ENCODE results near the gene CERK. TPM values are rescaled to one million over a fixed set of nuclear protein-coding genes. Genes with fewer than 3 reads are reported as not detected.

The CERK gene
- total RNA-seq, 1 donor from 2014 or later = 67.5 TPM

DNA sequence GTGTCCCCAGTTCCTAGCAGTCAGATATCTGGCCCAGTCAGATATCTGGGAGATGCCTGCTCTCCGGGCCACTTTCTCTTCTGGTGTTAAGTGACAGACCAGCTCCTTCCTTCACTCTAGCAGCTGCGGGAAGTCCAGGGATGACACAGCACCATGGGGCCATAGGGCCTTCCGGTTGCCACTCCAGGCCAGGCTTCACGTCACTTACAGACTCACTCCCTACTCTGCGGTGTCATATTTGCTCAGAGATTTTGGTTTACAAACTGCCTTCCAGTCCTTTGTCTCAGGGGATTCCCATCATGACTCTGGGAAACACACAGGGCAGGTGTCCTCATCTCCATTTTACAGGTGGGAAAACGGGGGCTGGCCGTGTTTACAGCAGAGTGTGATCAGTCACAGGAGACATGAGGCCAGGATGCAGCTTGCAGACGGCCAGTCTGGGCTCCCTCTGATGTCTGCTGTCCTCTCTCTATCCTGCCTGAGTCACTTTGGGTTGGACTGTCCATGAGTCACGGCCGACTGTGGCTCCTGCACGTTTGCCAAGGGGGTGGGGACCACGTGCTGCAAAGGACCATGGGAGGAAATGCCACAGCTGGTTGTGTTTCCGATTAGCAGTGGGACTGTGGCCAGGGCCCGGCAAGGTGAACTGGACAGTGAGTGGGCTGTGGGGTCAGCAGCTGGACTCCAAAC is 16.2 kb upstream of the CERK start:
- Mint-ChIP-seq H3K4me1 (ENCODE audit: unreplicated experiment) (peaks cover 10% of the 10 kb centered on the region), H3K36me3 (peaks cover 4% of the 10 kb centered on the region), H3K4me3 (no peak overlapping the region), H3K9me3 (peaks cover 5% of the 10 kb centered on the region), H3K27me3 (peaks cover 5% of the 10 kb centered on the region), H3K27ac (no peak overlapping the region)
- TF ChIP-seq, protein P1, sequence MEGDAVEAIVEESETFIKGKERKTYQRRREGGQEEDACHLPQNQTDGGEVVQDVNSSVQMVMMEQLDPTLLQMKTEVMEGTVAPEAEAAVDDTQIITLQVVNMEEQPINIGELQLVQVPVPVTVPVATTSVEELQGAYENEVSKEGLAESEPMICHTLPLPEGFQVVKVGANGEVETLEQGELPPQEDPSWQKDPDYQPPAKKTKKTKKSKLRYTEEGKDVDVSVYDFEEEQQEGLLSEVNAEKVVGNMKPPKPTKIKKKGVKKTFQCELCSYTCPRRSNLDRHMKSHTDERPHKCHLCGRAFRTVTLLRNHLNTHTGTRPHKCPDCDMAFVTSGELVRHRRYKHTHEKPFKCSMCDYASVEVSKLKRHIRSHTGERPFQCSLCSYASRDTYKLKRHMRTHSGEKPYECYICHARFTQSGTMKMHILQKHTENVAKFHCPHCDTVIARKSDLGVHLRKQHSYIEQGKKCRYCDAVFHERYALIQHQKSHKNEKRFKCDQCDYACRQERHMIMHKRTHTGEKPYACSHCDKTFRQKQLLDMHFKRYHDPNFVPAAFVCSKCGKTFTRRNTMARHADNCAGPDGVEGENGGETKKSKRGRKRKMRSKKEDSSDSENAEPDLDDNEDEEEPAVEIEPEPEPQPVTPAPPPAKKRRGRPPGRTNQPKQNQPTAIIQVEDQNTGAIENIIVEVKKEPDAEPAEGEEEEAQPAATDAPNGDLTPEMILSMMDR (conservative IDR thresholded peaks at IDR 0.05) = no peak
- no peak for DNase-seq (ENCODE audit: extremely low spot score, unreplicated experiment)

DNA sequence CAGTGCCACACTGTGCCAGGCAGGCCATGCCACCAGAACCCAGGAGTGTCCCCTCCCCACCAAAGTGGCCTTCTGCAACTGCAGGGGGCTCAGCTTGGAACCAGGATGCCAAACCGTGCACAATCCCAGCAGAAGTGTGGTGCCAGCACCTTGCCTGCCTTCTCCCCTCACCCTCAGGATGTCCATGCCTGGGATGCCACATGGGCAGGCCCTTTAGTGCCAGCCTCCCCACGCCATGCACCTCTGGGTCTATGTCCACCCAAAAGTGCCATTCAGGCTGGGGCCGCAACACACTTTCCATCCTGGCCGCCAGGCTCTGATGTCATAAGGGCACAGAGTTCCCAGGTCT is 15.7 kb upstream of the CERK start:
- no peak for DNase-seq (ENCODE audit: extremely low spot score, unreplicated experiment)
- TF ChIP-seq, protein P1 (conservative IDR thresholded peaks at IDR 0.05) = no peak
- Mint-ChIP-seq H3K9me3 (peaks cover 5% of the 10 kb centered on the region), H3K27ac (no peak overlapping the region), H3K27me3 (peaks cover 7% of the 10 kb centered on the region), H3K4me1 (ENCODE audit: unreplicated experiment) (peaks cover 7% of the 10 kb centered on the region), H3K4me3 (no peak overlapping the region), H3K36me3 (peaks cover 4% of the 10 kb centered on the region)

DNA sequence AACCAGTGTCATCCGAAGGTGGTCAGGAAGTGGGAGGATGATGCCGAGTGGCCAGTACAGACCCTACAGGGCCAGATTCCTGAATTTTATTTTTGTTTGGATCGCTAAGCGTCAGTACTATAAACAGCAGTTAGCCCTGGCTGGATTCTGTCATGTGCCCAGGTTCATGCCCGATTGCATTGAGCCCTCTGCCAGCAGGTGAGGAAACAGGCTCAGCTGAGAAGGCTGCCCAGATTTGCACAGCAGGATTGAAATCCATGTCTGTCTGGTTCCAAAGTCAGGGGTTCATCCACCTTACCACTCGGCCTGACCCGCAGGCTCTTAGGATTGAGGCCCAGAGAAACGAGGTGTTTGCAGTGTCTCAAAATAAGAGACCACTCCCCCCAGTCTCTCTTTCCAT is 15.3 kb upstream of the CERK start:
- H3K27me3 Mint-ChIP-seq = peaks cover 7% of the 10 kb centered on the region
- DNase-seq (ENCODE audit: extremely low spot score, unreplicated experiment) = no peak
- peaks cover 4% of the 10 kb centered on the region for H3K36me3 Mint-ChIP-seq
- TF ChIP-seq, protein P1 (conservative IDR thresholded peaks at IDR 0.05) = no peak
- H3K9me3 Mint-ChIP-seq = peaks cover 5% of the 10 kb centered on the region
- H3K27ac Mint-ChIP-seq = no peak overlapping the region
- no peak overlapping the region for H3K4me3 Mint-ChIP-seq
- H3K4me1 Mint-ChIP-seq (ENCODE audit: unreplicated experiment) = peaks cover 4% of the 10 kb centered on the region

DNA sequence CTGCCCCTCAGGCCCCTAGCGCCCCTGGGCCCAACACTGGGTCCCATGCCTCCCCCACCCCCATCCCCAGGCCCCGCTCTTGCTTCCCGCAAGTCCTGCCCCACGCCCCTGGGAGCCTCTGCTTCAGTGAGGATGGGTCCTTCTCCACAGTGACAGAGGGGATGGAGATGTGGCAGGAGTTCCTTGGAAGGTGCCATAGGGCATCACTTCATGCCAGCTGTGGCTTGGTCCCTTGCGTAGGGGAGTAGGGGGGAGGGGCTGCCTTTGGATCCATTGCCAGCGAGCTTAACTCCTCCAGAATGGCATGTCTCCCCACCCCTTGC is 14.9 kb upstream of the CERK start:
- no peak overlapping the region for H3K4me3 Mint-ChIP-seq
- H3K27ac Mint-ChIP-seq = no peak overlapping the region
- H3K36me3 Mint-ChIP-seq = peaks cover 4% of the 10 kb centered on the region
- H3K9me3 Mint-ChIP-seq = peaks cover 5% of the 10 kb centered on the region
- H3K27me3 Mint-ChIP-seq = peaks cover 7% of the 10 kb centered on the region
- H3K4me1 Mint-ChIP-seq (ENCODE audit: unreplicated experiment) = peaks cover 4% of the 10 kb centered on the region
- DNase-seq (ENCODE audit: extremely low spot score, unreplicated experiment) = no peak
- TF ChIP-seq, protein P1 (conservative IDR thresholded peaks at IDR 0.05) = no peak

DNA sequence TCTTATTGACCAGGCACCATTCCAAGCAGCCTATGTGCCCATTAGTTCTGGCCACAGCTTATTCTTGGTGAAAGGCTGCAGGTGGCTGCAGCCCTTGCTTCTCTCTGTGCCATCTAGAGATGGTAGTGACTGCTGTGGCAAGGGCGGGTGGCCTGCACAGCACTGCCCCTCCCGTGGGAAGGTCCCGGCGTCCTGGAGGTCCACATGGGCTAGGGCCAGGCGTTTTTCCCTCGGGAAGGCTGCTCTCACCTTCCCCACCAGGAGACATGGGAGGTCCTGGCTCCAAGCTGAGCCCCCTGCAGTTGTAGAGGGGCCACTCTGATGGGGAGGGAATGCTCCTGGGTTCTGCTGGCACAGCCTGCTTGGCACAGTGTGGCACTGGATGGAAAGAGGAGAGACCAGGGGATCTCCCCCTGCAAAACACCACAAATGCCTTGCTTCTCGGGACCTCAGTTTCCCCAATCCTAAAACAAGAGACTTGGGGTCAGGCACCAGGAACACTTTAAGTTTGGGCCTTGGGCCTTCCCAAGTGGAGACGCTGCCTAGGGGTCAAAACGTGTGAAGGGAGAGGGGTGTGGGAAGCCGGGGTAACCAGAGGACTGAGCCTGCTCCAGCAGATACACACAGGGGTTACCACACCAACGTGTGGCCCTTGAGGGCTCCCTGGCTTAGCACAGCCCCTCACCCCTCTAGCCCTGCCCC is 14.4 kb upstream of the CERK start:
- no peak for DNase-seq (ENCODE audit: extremely low spot score, unreplicated experiment)
- Mint-ChIP-seq H3K4me1 (ENCODE audit: unreplicated experiment) (peaks cover 4% of the 10 kb centered on the region), H3K9me3 (peaks cover 5% of the 10 kb centered on the region), H3K27me3 (peaks cover 7% of the 10 kb centered on the region), H3K4me3 (no peak overlapping the region), H3K27ac (no peak overlapping the region), H3K36me3 (peaks cover 4% of the 10 kb centered on the region)
- TF ChIP-seq, protein P1 (conservative IDR thresholded peaks at IDR 0.05) = no peak
